Stimulated activated CD4-positive, alpha-beta T cell treated with anti-CD3 and anti-CD28 coated beads, Interleukin-15, amount 100 ng/mL, for 48 hours (primary cell): ENCODE measurements around the gene HEXIM1.

Experiments
- DNase-seq, 2 donors: peaks; one replicate each; pipeline ENCODE4 v3.0.0-alpha.2; 2020; ENCODE audit warnings: low read depth in 2 of 2

HEXIM1 gene, protein sequence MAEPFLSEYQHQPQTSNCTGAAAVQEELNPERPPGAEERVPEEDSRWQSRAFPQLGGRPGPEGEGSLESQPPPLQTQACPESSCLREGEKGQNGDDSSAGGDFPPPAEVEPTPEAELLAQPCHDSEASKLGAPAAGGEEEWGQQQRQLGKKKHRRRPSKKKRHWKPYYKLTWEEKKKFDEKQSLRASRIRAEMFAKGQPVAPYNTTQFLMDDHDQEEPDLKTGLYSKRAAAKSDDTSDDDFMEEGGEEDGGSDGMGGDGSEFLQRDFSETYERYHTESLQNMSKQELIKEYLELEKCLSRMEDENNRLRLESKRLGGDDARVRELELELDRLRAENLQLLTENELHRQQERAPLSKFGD

DNA sequence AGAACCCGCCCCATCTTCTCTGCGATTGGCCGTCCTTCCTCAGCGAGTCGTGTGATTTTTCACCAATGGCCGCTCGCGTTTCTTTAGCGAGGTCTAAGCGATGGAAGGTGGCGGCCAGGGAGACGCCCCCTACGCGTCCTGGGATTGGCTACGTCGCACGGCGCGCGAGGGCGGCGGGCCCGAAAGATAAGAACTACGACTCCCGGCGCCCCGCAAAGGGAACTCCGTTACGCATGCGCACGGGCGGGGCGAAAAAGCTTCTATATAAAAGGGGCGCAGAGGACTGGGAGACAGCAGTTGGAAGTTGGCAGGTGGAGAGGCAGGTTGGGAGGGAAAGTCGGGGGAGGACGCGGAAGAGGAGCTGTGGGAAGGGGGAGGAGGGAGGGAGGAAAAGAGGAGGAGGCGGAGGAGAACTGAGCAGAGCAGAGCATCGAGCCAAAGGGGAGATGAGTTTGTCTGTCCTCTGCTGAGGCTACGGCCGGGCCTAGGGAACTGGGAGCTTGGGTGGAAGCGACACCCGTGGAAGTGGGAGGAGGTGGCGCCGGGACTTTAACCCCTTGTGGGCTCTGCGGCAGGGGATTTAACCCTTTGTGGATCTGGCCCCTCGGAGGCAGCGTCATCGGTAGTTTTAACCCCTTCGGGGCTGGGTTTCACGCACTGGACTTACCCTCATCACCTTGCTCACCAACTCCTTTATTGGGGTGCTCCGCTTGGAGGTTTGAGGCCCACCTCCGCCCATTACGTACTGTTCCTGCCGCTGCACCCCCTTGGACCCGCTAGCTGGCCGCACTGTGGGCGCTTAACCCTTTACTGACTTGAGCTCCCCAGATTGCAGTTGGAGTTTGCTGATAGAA is at the start of gene HEXIM1:
HEXIM1 (plus strand) TSS at position 293 of the 854 bp plus-strand sequence. CDS start 716 bp downstream, outside the sequence.
- DNase-seq: peak; percentile 98 to 99

DNA sequence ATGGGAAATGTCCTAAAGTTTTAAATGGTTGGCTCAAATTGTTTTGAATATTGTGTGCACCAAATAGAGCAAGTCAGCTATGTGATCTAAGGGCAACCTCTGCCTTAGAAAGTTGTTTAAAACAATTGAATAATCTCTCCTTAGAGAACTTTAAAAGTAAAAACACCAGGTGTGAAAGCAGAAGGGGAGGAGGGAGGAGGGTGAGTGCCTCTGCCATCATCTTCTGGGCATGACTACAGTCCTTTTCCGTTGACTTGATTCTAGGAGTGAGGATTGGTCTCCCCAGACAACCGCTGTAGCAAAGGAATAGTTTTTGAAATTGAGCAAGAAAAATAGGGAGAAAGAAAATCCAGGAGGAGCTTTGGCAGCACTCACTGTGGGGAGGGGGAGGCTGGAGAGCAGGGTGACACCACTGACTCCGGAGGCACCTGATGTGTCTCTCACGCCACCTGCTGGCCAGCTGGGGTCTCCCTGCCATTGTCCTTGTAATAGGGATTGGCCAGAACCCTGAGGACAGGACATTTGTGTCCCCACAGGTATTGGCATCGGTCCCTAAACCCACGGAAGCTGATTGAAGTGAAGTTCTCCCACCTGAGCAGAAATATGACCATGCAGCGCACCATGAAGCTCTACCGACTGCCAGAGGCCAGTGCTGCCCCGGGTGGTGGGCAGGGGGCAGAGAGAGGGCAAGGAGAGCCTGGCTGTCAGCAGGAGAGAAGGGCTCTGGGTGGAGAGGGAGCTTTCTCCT is 49.2 kb upstream of the HEXIM1 start:
- DNase-seq: peak; percentile 43 to 71

DNA sequence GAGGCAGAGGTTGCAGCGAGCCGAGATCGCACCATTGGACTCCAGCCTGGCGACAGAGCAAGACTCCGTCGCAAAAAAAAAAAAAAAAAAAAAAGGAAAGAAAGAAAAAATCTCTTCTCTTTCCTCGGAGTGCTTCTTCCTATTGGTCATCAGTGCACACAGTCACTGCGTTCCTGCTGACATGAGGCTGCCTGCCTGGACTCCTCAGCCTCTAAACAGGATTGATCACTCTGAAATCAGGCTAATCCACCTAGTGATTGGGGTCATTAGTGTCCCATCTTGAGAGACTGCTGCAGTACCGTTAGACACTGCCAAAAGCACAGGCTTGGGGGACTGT is 46.8 kb upstream of the HEXIM1 start:
- no peak for DNase-seq

DNA sequence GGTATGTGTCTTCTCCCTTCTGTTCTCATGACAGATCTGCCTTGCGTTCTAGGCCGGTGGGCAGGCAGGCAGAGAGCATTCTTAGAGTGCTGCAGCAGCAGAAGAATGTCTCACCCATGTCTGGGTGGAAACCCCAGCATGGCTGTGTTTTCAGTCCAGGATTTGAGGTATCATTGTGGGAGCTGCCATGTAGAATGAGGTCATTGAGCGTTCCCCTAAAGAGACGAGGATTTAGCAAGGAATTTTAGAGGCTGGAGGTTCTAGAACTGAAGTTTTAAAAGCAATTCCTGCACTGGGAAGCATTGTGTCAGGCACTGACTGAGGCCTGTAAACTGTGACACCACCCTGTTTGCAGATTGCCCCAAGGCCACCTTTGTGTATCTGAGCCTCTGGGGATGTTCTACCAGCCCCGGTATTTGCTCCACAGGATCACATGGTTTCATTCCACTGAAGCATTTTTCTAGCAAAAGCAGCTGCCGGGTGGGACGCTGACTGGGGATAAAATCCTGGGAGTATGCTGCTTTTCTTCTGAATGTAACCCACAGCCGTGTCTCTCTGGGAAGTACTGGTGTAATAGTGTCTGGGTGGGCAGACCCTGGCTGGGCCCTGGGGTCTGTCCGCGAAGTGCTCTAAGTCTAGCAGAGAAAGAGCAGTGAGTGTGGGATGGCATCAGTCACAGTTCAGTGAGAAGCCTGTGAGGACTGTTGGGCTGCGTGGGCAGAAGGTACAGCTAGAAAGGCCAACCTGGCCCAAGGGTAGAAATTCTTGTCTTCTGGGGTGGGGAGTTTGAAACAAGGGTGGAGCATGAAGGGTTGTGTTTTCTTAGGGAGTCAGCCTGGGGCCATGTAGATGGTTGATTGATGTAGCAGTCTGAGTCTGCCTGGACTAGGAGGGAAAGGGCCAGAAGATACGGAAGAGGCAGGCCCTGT is 46.1 kb upstream of the HEXIM1 start:
- no peak for DNase-seq

DNA sequence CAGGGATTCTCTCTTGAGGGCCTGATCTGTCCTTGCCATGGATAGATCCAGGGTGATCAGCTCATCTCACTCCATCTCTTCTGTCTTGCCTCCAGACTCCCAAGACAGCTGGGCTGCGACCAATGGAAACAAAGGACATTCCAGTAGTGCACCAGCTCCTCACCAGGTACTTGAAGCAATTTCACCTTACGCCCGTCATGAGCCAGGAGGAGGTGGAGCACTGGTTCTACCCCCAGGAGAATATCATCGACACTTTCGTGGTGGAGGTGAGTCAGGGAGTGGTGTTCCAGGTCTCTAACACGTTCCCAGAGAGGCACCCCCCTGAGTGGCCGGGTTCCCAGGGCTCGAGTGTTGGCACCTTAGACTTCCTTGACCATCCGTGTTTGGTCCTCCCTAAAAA is 45.4 kb upstream of the HEXIM1 start:
- no peak for DNase-seq

DNA sequence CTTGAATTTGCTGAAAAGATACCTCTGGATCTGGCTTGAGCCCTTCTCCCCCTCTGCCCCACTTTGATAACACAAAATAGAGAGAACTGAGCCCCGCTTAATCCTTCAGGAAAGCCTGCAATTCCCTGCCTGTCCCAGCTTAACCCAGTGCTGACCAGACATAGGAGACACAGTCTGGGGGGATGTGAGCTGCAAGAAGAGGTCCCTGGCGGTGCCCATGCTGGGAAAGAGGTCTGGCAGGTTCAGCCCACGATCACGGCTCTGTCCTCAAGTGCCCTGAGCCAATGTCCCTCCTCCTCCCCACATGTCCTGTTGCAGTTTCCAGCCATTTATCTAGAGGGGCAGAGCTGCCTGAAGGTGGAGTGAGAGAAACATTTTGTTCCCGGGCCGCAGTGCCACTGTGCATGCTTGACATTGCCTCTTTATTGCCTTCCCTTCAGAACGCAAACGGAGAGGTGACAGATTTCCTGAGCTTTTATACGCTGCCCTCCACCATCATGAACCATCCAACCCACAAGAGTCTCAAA is 44.9 kb upstream of the HEXIM1 start:
- no peak for DNase-seq

DNA sequence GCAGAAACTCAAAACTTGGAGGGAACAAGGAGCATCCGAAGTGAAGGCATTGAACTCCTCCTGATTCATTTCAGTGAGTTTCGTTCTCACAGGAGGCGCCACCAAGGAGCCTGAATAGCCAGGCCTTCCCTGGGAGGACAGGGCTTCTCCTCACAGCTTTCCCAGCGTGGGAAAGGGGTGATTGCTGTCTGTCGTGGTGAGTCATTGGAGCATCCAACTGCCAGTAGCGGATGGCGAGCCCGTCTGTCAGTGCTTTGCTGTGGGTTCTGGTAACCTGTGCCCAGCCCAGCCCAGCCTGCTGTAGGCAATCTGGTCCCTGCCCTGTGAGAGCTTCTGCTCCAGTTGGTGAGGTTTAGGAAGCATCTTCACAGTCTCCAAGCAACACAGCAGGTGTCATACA is 44.2 kb upstream of the HEXIM1 start:
- no peak for DNase-seq

DNA sequence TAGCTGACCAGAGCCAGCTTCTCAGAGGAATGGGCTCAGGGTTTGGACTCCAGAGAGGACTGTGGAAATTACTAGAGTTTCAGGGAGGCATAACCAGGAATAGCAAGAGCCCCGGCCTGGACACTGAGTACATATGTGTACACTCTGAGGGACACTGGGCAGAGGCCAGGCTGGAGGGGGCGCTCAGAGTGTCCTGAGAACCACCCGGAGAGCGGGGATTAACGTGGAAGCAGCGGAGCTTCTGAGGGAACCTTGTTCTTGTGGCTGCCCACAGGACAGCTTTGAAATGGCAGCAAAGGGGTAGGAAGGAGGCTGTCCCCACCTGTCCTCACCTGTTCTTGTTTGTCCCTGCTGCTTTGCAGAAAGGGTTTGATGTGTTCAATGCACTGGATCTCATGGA is 43.8 kb upstream of the HEXIM1 start:
- no peak for DNase-seq

DNA sequence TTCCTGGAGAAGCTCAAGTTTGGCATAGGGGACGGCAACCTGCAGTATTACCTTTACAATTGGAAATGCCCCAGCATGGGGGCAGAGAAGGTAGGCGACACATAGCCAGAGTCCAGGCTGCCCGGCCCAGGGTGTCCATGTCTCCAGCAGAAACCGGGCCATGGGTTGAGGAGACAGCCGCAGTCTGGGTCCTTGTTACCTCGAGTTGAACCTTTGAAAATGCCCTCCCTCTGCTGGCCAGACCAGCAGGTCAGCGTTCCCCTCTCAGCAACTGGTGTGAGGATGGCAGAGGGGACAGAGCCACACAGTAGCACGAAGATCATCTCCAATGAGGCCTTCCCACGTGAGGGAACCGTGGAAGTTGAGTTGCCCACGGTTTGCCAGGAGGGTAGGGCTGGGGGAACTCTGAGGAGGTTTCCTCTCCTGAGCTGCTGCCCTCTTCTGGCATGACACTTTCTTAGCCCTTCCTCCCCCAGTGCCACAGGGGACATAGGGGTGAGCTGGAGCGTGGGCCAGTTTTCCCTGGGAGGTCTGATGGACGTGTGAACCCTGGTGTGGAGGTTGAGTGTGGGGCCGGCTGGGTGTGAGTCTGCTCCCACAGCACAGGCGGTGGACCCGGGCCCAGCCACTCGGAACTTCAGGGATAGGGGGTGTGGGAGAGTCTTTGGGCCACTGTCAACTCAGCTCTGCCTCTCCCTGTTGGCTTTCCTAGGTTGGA is 43.2 kb upstream of the HEXIM1 start:
- no peak for DNase-seq

DNA sequence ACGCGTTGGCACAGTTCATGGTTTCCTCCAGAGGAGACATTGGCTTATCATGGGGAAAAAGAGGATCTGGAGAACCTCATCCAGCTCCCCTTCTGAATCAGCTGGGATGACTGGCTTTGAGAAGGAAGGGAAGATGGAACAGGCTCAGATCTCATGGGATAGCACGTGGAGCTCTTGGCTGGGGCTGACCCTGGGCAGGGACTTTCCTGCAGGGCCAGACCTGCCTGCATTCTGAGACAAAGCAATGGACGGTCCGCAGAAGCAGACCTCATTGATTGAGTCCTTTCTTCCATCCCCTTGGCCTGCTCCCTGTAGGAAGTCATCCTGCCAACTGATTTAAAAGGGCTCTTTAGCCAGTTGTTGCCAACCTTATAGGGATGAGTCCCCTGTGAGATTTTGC is 42.2 kb upstream of the HEXIM1 start:
- DNase-seq: no peak

DNA sequence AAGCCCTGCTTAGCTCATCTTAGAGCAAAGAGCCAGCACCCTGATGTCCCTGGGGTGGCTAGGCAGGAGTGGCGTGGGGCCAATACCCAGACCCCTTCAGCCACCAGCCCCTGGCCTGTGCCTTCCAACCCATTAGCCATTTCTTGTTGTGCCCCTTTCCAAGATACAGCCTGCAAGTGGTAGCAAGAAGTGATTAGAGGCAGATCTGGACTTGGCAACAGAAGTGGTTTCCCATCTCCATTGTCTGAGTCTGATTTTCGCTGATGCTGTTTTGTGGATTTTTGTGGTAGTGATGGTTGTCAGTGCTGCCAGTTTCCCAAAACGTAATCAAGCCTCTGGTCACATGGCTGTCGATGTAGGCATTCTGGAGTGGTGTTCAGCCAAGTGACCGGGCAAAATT is 41.7 kb upstream of the HEXIM1 start:
- no peak for DNase-seq

DNA sequence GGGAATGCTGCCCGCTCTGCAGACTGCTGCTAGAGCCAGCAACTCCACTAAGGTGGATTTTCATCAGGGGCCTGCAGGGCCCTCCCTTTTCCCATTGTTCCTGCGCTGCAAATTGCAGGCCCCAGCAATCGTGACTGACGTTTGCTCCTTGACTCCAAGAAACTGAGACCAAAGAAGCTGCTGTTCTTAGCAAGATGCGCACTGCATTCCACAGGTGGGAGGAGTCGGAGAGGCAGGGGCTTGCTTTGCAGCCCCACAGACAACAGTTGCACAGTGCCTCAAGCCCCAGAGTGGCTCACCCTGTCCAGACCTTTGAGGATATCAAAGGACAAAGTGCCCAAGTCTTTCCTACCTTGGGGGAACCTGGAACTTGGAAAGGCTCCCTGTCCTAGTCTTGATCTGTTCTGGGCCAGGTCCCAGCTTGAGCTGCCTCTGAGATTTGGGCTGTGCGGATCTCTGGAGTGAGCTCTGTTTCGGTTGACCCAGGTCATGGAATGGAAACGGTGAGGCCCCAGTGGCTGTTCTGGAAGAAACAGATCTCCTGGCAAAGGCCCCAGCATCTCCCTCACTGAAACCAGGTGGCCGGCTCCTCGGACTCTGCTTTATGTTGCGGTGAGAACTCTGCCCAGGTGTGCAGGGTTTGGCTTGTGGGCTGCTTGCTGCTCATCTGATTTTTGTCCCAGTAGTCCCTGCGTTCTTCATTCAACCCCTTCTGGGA is 40.8 kb upstream of the HEXIM1 start:
- DNase-seq: no peak

DNA sequence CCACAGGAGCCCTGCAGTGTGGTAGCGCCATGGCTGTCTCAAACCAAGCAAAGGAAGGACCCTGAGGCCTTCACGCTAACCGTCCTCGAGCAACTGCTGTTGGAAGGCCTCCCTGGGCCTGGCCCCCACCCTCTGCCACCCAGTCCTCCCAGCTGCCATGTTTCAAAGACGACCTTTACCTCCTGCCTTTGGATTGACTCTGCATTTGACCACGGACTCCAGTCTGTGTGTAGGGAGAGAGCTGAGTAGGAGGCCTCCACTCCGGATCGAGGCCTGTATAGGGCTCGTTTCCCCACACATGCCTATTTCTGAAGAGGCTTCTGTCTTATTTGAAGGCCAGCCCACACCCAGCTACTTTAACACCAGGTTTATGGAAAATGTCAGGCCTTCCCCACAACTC is 40.2 kb upstream of the HEXIM1 start:
- no peak for DNase-seq

DNA sequence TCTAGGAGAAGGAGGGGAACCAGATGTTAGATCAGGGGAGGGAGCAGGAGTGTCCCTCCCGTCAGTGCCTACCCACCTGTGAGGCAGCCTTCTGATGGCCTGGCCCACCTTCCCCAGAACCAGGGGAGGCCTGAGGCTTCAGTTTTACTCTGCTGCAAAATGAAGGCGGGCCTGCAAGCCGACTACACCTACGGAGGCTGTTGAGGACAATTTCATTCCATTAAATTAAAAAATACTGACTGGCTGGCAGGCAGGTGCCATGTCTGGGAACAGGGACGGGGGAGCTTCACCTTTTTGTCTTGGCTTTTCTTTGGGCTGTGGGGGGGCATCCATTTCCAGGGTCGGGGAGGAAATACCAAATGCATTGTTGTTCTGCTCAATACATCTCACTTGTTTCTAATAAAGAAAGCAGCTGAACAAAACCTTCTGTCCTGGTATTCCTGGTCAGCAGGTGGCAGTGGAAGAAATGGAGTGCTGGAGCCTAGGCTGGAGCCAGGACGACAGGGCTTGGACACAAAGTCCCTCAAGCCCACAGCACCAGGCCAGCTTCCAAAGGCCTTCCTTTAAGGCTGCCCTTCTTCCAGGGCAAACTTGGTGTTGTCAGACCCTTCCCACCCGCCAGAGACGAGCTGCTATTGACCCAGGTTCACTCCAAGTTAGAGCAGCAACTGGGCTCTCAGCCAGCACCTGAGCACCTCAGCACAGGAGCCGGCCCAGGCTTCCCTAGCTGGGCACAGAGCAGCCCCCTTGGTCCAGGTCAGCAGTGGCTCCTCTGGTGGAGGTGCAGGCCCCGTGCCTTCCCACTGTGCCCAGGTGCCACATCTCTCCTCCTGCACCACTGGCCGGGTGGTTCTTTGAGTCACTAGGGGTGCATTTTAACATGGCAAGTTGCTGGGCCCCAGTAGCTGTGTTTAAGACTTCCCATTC is 39.4 kb upstream of the HEXIM1 start:
- DNase-seq: no peak

DNA sequence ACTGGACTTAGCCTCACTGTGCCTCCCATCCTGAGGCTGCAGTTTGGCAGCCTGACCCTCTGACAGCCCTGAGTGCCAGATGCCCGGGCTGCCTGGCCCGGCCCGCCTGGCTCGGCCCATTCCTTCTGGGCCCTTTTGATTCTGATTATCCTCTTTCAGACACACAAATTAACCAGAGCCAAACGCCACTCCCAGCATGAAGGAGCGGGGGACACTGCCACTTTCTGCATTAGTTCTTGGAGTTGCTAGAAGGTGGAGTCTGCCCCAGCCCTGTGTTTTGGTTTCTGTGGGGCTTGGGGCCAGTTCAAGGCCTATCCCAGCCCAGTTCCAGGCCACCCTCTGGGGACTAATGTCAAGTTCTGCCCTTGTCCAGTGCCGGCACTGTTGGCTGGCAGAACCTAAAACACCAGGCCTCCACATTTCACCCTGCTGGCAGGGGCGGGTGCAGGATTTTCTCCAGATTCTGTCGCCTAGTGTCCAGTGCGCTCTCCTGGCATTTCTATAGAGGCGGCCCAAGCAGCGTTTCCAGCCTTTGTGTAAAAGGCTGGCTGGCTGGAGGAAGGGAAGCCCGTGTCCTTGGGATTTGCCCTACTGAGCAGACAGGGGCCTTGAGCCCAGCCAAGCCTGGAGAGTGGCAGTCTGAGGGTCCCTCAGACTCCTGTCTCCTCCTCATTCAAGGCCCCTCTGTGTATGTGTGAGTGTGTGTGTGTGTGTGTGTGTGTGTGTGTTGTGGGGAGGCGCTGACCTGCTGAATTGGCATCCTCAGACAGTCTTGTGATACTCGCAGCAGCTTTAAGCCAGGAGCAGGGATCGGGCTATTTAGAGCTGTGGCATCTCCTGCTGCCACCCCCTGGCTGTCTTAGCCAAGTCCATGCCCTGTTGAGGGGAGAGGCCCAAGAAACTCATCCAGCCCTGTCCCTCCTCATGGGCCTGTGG is 37.3 kb upstream of the HEXIM1 start:
- no peak for DNase-seq

DNA sequence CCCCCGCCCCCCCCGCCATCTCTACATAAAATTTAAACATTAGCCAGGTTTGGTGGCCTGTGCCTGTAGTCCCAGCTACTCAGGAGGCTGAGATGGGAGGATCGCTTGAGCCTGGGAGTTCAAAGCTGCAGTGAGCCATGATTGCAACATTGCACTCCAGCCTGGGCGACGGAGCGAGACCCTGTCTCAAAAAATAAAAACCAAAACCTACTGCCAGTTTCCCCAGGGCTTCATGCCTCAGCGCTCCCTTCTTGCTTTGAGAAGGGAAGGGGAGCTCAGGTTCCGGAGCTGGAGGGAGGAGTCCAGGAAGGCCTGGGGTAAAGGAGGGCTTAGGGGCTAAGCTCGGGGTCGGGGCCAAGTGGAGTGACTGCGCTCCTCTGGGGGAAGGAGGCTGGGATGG is 36.4 kb upstream of the HEXIM1 start:
- DNase-seq: no peak

DNA sequence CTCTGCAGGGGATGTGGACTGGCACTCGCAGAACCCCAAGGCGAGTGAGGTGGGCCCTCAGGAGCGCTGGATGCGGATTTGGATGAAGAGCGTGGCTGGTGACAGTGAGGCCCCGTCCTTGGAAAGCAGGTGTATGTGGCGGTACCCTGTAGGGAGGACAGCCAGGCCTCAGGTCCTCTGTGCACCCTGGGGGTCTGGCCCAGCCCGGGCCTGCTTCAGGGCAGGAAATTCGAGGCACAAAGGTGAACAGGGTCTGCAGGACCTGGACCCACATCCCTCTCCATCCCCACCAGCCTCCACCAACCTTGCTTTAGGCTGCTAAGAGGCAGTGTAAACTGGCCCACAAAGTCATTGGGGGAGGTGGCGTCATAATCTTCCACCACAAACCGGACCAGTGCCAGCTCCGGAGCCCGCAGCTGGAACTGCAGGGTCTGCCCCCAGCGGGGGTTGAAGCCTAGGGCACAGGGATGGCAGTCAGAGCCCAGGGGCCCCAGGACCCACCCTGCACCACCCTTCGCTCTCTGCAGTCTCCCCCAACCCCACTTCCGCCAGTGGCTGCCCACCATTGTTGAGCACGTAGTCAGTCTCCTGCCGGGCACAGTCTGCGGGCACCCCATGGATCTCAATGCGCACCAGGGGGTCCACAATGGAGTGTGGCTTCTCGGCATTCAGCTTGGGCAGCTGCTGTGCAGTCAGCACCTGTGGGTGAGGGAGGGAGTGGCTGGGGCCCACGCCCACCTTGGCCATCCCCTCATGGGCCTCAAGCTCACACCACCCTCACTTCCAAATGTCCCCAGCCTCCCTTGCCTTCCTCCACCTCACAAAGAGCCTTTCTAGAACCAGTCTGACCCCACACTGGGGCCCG is 35.5 kb upstream of the HEXIM1 start:
- no peak for DNase-seq
